Measurements from ENCODE around the gene PPFIBP2.
"Not testable (repeated sequence)": the region's sequence is repeated elsewhere in the genome, so short reads cannot be mapped to it uniquely, and the experiment has no call there.

PPFIBP2 gene

DNA sequence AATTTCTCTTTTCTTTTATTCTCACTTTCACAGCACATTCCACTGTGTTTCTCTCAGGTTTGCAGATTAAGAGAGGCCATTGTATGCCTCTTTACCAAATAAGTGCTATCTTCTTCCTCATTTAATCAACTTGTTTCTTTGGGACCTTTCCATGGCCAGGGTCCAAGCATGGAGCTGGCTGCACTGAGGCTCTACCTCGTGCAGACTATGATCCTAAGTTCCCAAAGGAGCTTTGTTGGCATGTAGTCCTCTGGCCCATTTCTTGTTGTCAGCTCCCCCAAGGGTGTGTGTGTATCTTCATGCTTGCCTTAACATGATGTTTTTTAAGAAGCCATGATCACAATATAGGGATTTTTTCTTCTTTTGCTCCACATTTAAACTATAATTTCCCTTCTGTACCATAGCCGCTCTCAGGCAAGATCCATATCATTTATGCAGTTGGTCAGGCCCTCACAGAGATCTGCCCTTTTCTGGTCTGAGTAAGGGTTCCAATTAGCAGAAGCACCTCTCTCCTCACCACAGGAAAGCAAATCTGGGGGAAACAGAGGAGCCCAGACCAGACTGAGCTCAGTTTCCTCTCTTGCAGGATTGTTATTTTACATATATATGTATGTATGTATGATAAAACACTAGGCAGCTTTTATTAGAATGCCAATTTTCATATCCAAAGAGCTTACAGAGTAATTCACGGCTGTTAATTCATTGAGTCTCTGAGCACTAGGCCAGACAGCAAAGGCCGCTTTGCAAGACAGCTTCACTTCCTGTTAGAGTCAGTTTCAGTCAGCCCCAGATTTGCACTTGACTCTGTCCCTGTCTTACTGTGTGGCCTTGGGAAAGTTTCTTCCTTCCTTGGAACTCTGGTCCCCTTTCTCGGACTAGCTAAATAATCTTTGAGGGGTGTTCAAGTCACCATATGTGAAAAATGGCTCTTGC is 125.2 kb downstream of the PPFIBP2 start:
- DNase-seq = no peak

DNA sequence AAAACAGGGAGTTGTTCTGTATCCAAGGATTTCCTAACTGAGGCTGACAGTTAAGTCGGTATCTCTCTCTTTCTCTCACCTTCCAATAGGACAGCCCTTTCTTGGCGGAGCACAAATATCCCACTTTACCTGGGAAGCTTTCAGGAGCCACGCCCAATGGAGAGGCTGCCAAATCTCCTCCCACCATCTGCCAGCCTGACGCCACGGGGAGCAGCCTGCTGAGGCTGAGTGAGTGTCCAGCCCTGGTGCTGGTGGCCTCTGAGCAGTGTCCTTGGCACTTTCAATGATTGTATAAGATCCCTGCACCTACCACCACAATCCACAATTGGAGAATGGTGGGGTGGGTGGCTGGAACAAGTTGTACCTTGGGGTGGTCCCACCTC is 125.8 kb downstream of the PPFIBP2 start:
- no peak for DNase-seq

DNA sequence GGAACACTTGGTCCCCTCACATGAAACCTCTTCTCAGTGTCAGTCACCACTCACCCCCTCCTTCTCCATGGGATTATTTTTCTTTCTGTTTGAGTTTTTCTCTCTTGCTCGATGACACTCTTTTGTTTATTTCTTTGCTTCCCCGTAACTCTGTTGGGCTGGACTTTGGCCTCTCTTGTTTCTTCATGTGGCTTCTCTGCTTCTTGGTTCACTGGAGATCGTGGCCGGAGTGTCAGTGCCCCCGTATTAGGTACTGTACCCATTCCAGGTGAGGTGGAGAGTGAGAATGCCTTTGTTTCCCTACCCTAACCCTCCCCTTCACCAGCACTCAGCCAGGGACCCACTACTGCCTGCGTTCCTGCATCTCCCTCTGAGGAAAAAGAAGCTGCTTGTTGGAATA is 127.0 kb downstream of the PPFIBP2 start:
- no peak for DNase-seq

DNA sequence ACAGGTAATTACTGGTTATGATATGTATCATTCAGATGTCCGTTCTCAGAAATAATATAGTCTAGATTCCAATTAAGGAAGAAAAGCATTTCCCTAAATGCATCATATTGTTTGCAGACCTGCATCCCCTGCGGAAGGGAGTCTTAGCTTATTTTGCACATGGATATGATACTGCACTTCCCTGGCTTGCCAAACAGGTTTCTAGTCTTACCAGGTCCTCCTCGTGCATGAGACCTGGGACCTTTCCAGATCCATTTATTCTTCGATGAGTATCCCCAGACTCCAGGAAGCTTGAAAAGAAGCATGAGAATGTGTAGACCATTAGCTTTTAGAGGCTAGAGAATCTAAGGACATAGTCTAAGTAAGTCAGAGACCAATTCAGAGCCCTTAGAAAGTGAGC is 128.9 kb downstream of the PPFIBP2 start:
- DNase-seq = no peak

DNA sequence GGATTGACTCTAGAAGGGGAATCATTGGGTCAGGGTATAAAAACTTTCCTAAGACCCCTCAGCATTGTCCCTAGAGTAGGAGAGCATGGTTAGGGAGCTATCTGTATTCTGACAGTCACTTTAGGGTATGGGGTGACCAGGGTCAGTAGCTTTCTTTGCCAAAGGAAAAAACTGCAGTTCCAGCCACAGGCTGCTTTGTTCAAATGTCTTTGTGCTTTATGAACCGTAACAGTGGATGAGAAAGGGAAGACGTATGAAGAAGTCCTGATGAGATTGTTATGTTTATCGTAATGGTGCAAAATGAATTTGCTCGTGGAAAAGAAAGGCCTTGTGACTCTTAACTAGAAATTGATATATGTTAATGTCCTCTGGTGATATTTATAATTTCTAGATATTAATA is 129.5 kb downstream of the PPFIBP2 start:
- no peak for DNase-seq

DNA sequence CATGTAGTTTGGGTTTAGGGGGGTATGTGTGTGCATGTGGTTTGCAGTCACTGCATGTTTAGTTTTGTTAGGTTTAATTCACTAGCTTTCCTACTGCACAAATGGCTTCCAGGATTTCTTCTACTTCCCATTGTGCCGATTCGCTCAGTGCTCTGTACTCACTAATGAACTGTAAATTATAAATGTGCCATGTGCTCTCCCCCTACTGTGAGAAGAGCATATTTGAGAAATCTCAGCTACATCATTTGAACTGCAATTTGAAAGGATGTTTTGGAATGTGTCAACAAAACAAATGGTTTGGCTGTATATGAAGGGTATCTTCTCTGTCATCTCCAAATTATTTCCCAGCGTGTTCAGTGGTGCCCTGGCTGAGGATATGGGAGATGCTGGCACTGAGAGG is 131.4 kb downstream of the PPFIBP2 start:
- no peak for DNase-seq

DNA sequence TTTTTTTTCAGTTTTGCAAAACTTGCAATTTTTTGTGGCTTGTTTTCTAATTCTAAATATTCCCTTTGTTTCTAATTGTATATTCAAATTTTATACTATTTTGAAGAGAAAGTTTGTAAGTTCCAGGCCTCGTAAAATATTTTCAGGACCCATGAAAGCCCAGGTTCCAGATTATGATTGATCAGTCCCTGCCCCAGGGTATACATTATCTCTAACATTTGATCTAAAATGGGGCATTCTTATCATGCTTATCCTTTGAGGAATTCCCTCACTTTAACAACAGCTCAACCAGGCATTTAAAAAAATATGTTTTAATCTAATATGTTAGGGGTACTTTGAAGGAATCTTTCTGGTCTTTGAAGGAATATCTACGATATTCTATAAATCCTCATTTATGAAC is 133.1 kb downstream of the PPFIBP2 start:
- DNase-seq = no peak

DNA sequence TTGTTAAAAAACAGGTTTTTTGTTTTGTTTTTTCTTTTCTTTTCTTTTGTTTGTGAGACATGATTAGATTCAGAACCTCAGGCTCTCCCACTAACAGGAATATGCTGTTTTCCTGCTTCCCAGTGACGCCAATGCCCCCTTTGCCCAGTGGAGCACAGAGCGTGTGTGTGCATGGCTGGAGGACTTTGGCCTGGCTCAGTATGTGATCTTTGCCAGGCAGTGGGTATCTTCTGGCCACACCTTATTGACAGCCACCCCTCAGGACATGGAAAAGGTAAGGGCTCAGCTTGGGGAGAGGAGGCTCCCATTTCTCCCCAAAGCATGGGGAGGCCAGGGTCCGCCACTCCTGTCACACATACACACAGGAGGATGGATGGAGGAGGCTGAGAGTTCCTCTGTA is 134.5 kb downstream of the PPFIBP2 start:
- DNase-seq = no peak

DNA sequence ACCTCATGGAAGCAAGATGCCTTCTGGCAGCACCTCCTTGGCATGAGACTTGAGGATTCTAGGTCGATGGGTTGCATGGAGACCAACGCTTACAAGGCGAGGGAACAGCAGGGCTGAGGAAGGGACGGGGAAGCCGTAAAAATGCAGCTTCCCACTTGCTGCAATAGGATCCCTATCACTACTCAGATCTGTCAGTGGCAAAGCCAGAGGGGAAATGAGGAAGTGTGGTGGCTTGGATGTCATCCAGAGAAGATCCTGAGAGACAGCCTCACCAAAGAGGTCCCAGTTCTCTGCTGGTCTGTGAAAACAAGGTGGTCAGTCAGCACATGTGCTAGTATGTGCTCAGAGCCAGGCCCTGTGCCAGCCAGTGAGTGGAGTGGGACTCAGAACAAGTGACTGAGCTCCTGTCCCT is 137.3 kb downstream of the PPFIBP2 start:
- peak; percentile 49 for DNase-seq

DNA sequence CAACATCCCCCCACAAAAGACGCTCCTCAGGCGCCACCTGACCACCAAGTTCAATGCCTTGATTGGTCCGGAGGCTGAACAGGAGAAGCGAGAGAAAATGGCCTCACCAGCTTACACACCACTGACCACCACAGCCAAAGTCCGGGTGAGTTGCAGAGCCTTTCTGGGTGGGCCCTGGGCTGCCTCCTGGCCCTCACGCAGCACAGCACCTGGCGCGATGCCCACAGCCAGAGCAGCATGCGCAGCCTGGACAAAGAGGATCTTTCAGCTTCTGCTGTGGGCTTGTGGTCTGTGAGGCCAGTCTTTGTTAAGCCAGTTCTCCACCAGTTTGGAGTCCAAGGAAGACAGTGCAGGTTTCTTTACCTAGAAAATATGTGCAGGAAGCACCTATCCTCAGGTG is 137.9 kb downstream of the PPFIBP2 start:
- no peak for DNase-seq

DNA sequence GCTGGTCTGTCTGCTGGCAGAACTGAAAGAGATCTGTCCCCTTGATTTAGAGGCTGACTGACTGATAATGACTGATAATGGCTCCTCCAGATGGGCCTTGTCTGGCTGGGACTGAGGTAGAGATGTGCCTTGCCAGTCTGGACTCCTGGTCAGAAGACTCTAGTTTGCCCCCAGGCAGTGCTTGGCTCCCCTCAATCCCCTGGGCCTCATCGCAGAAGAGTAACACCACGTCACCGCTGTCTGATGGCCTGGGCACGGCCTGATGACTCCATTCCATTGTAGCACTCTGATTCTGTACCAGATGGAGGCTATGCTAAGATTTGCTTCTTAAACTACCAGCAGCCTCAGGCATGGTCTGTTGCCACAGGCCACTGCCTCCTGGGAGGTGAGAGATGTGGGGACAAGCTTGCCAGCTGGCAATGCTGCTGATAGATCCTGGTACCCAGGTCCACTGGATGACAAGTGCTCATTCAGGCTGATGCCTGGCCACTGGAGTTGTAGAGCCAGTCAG is 140.5 kb downstream of the PPFIBP2 start:
- no peak for DNase-seq

DNA sequence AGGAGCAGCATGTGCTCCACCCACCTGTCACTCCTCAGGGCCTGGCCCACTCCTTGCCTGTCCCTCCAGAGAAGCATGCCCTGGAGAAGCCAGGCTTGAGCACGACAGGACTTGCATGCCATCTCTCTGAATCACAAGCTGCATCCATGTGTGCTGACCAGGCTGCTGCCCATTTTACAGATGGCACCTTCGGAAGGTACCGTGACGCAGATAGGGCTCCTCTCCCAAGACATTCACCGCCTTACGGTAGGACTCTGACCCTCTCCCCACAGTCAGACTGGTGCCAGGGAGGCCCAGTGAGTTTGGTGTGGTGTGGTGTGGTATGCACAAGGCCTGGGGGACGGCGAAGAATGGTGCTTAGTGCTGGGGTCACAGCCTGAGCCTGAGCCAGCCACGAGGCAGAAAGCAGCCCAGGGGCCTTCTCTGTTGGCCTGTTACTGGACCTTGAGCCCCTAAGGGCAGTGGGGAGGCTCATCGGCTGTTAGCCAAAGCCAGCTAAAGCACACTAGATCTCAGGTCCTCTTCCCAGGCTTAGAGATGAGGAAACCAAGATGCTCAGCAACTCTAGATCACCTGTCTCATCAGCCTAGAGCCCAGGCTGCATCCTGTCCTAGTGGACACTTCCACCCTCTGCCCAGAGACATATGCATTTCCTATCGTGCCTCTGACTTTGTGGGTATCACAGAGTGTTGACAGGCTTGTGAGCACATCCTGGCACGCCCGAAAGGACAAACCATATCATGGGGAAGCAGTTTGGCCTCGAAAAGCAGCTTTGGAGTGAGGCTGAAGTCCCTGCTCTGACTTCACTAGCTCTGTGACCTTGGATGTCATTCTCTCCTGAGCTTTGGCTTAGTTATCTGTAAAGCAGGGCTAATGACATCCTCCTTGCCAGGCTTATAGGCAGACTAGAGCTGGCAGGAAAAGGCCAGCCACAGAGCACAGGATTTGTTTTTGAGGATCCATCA is 141.7 kb downstream of the PPFIBP2 start:
- no peak for DNase-seq

DNA sequence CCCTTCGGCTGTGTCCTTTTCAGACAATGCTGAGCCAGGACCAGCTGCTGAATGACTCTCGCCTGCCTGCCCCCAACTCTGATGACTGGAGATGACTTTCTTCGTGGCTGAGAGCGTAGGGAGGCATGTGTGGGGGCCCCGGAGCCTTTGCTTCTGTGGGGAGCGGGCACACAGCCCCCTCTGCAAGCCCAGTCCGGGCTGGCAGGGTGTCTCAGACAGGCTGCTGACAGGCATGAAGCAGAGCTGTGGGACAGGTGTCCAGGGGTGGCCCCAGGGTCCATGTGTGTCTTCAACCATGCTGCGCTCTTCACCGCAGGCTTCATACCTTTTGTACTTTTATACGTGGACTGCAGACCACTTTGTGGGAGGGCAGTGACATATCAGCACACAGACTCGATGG is 142.9 kb downstream of the PPFIBP2 start:
- DNase-seq = no peak

DNA sequence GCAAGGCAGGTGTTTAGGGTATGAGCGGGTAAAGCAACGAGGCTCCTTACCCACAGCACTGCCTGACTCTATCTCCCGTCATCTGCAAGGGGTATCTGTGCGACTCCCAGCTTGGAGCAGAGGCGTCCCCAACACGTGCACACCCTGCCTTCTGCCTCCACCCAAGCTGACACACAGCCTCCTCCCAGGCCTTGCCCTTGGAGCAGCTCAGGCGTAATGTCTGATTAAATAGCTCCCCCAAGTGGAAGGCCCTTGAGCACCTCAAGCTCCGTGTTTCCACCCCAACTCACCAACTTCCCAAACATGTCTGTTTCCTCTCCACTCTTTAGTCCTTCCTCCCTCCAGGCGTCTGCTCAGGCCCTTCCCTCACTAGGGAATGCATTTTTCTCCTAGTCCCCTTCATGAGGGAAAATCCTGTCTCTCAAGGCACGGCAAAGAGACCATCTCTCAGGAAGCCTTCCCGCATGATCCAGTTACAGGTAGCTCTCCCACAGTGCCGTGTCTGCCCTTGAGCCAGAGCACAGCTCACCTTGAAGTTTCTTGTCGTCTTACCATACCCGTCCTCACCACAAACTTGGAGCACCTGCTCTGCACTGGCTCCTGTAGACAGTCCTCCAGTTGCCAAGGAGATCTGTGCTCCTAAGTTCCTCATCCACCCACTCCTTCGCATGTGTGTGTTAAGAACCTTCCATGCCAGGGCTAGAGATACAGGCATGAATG is 143.7 kb downstream of the PPFIBP2 start:
- peak; percentile 70 for DNase-seq

DNA sequence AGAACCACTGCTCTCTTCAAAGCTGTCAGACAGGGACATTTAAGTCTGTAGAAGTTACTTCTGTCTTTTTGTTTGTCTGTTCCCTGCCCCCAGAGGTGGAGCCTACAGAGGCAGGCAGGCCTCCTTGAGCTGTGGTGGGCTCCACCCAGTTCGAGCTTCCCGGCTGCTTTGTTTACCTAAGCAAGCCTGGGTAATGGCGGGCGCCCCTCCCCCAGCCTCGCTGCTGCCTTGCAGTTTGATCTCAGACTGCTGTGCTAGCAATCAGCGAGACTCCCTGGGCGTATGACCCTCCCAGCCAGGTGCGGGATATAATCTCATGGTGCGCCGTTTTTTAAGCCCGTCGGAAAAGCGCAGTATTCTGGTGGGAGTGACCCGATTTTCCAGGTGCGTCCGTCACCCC is 149.7 kb downstream of the PPFIBP2 start:
- DNase-seq = not testable (repeated sequence)

DNA sequence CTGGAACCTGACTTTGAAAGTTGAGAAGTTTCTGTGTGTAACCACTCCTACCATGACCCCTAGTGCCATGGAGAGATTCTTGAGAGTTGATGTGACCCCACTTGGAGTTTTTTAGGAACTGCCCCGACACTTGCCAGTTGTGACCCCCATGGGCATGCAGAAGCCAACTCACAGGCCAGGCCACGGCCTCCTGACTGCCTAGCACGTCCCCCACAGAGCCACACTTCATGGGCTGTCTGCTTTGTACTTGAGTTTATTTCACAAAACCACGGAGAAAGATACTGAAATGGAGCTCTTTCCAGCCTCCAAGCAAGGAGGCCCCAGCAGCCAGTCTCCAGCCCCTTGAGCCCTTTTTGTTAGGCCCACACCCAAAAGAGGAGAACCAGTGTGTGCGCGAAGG is 151.1 kb downstream of the PPFIBP2 start:
- DNase-seq = no peak

DNA sequence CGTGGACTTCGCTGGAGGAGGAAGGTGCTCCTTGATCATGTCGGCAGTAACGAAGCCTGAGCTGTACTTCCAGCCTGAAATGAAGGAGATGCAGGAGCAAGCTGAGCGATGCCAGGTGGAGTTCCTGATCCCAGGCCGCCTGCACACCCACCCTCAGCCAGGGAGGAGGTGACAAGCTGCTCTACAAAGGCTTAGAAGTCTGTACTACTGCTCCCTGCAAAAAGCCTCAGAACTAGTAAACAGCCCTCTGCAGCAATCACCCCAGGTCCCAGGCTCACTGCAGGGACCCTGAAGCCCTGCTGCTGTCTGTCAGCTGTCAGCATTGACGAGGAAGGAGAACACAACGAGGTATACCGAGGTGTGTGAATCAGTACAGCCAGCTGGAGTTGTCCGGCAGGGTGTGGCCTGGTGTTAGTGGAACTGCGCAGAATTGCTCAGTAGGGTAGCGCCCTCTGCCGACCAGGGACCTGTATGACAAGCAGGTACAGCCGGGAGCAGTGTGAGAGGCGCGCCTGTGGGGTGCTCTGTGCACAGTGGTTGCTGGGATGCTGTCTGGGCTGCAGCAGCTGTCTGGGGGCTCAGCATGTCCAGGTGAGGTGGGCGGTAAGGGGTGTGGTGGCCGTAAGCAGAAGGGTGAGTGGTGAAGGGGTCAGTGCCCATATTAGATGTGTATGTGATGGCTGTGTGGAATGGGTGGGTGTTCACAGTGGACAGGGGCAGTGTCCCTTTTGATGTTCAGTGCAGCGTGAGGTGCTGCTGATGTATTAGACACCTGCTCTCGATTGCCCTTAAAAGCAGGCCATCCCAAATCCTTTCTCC is 151.9 kb downstream of the PPFIBP2 start:
- peak; percentile 67 for DNase-seq

DNA sequence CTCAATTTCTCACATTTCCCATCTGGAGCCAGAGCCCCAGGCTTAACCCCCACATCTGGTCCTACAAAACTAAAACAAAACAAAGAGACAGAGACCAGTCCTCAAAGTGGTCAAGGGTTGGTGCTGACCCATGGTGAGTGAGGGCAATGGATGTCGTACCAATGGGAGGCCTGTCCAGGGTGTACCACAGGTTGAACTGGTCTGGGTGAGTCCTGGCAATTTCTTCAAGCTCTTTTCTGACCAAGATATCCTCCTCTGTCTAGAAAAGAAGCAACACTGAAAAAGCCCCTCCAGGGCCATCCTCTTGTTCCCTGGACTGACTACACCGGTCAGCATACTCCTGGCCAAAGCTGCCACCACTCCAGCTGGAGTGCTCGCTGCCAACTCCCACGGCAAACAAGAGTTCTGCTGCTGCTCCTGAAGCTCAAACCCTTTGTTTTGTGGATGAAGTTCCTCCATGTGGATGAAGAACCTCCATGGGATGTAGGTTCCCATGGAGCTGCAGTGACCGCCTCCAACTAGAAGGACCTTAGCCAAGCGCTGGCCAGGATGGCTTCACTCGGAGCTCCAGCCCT is 152.6 kb downstream of the PPFIBP2 start:
- DNase-seq = no peak

DNA sequence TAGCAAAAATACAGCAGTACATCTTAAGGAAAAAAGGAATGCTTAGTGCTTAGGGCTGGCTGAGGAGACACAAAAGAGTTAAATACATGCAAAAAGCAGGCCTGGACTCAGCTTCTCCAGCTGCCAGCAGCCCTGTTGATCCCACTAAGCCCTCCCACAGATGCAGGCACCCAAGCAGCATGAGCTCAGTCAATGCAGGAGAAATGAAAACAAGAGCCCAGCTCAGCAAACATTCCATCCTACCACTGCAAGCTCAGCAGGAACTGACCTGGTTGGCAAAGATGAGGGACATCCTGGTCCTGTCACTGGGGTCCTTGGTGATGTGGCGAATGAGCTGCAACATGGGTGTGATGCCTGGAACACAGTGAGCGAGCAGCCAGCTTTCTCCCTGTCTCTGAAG is 153.7 kb downstream of the PPFIBP2 start:
- no peak for DNase-seq

DNA sequence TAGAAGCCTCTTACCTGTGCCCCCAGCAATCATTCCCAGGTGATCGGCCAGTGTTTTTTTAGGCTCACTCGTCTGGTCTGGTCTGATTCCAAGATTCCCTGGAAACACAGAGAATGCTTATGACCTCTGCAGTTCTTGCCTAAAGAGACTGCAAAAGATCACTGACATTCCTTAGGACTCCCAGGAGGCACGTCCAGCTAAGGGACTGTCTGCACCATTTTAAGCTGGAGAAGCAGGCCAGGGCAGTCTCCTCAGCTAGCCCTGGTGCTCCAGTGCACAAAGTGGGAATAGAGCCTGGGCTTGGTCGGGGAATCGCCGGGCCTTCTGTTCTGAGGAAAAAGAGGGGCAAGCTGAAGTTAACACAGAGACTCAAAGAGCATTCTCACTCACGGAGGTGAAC is 154.7 kb downstream of the PPFIBP2 start:
- DNase-seq = no peak

DNA sequence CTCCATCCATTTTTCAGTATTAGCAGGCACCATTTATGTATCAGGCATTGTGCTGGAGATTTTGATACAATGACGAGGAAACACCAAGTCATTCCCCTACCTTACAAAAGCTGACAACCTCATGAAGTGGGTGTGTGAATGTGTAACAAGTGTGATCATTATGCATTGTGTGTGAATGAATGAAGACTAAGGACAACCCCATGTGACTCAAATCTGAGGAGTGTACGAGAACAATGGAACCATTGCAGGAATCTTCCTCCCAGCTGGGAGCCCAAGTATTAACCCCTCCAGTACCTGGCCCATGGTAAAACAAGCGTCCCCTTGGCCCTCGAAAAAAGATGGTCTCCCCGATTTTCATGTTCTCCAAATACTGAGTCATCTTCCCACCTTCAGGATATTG is 155.1 kb downstream of the PPFIBP2 start:
- no peak for DNase-seq

DNA sequence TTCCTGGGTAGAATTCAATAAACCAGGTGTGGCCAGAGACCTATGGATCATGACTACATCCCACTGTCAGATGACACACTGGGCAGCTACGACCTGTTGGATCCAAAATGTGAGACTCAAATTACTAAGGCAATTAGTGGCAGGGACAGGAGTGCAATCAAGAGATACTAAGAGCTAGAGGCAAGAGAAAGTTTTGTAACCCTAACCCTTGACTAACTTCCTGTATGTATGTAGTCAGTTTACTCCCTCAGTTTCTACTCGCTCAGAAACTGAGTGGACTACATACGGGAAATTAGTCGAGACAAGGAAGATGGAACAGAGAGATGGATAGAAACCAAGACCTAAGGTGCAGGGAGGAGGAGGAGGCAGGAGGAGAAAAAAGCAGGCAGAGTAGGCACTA is 156.8 kb downstream of the PPFIBP2 start:
- no peak for DNase-seq

All from fibroblast of upper back skin (primary cell).